WERI-Rb-1 (cell line): ENCODE data around the gene SF3B1.
A peak's percentile ranks its signal among the peaks of the same experiment; 100 is the strongest.
"Not testable (repeated sequence)": the region's sequence is repeated elsewhere in the genome, so short reads cannot be mapped to it uniquely, and the experiment has no call there.

ENCODE experiments used
- DNase-seq: peaks from one replicate; pipeline ENCODE4 v3.0.0-alpha.2; 2020
- H3K27ac ChIP-seq: fragments of 250-450 bp; sonication (Bioruptor Pico); 2 replicates; pipeline ENCODE4 v1.5.1; 2020; ENCODE audit warnings: mild to moderate bottlenecking, moderate library complexity
- H3K27me3 ChIP-seq: fragments of 250-450 bp; sonication (Bioruptor Pico); 2 replicates; pipeline ENCODE4 v1.5.1; 2021; ENCODE audit warnings: mild to moderate bottlenecking, low read depth, moderate library complexity; ENCODE audit not compliant: insufficient read depth, severe bottlenecking
- H3K36me3 ChIP-seq: fragments of 250-450 bp; sonication (Bioruptor Pico); 2 replicates; pipeline ENCODE4 v1.5.1; 2020; ENCODE audit warnings: mild to moderate bottlenecking, moderate library complexity
- H3K4me3 ChIP-seq: 2 replicates; pipeline ENCODE4 v1.5.1; 2011; ENCODE audit warnings: low read depth, mild to moderate bottlenecking, control low read depth, low read length
- H3K9me3 ChIP-seq: fragments of 250-450 bp; sonication (Bioruptor Pico); 2 replicates; pipeline ENCODE4 v1.5.1; 2021; ENCODE audit warnings: mild to moderate bottlenecking, moderate library complexity; ENCODE audit not compliant: severe bottlenecking
- CTCF ChIP-seq: IDR thresholded peaks from 2 replicates; pipeline ENCODE4 v1.5.1; 2011; ENCODE audit warnings: low read depth, mild to moderate bottlenecking, control low read depth, inconsistent platforms, low read length

Gene SF3B1

GRCh38 chr2:197391220-197391717, 43.6 kb downstream of the SF3B1 start:
- TF ChIP-seq CTCF: no peak
- DNase-seq: no peak
- Histone ChIP-seq H3K9me3 (no peaks in the 10 kb centered on the region), H3K27ac (no peak overlapping the region), H3K27me3 (no peaks in the 10 kb centered on the region), H3K36me3 (peaks cover 55% of the 10 kb centered on the region), H3K4me3 (no peak overlapping the region)

- no peaks in the 10 kb centered on the region for H3K27me3 ChIP-seq
- no peaks in the 10 kb centered on the region for H3K9me3 ChIP-seq
- H3K4me3 ChIP-seq: no peak overlapping the region
- H3K27ac ChIP-seq: no peak overlapping the region
- TF ChIP-seq CTCF: no peak
- DNase-seq: no peak
- H3K36me3 ChIP-seq: peaks cover 33% of the 10 kb centered on the region
Observed at GRCh38 chr2:197388866-197389587, 45.8 kb downstream of the SF3B1 start.

GRCh38 chr2:197387179-197387578, 47.6 kb downstream of the SF3B1 start:
- Histone ChIP-seq H3K27me3 (no peaks in the 10 kb centered on the region), H3K27ac (no peak overlapping the region), H3K9me3 (no peaks in the 10 kb centered on the region), H3K36me3 (peaks cover 14% of the 10 kb centered on the region), H3K4me3 (no peak overlapping the region)
- DNase-seq: no peak
- no peak for TF ChIP-seq CTCF

GRCh38 chr2:197386242-197386641, 48.6 kb downstream of the SF3B1 start:
- DNase-seq: no peak
- H3K9me3 ChIP-seq: no peaks in the 10 kb centered on the region
- no peak for TF ChIP-seq CTCF
- H3K27ac ChIP-seq: no peak overlapping the region
- peaks cover 5% of the 10 kb centered on the region for H3K36me3 ChIP-seq
- H3K27me3 ChIP-seq: no peaks in the 10 kb centered on the region
- H3K4me3 ChIP-seq: no peak overlapping the region

- H3K9me3 ChIP-seq: no peaks in the 10 kb centered on the region
- H3K4me3 ChIP-seq: no peak overlapping the region
- no peak; the same call in 1 of the 2 replicates for TF ChIP-seq CTCF
- peak; percentile 38 for DNase-seq
- no peak overlapping the region for H3K27ac ChIP-seq
- no peaks in the 10 kb centered on the region for H3K36me3 ChIP-seq
- H3K27me3 ChIP-seq: no peaks in the 10 kb centered on the region
Observed at GRCh38 chr2:197383825-197384224, 51.0 kb downstream of the SF3B1 start.

- H3K27me3 ChIP-seq: no peaks in the 10 kb centered on the region
- no peaks in the 10 kb centered on the region for H3K36me3 ChIP-seq
- H3K4me3 ChIP-seq: no peak overlapping the region
- no peaks in the 10 kb centered on the region for H3K9me3 ChIP-seq
- TF ChIP-seq CTCF: no peak
- no peak overlapping the region for H3K27ac ChIP-seq
- no peak for DNase-seq
Observed at GRCh38 chr2:197381641-197382040, 53.2 kb downstream of the SF3B1 start.

GRCh38 chr2:197379918-197380309, 54.9 kb downstream of the SF3B1 start:
- H3K27me3 ChIP-seq, H3K9me3 ChIP-seq, H3K27ac ChIP-seq, H3K4me3 ChIP-seq, DNase-seq, H3K36me3 ChIP-seq: not testable (repeated sequence)

GRCh38 chr2:197379308-197379917, 55.4 kb downstream of the SF3B1 start:
- not testable (repeated sequence) for H3K27ac ChIP-seq, DNase-seq, H3K9me3 ChIP-seq, H3K27me3 ChIP-seq, H3K4me3 ChIP-seq, H3K36me3 ChIP-seq
